ENCODE results near the gene EPHA1.

DNA sequence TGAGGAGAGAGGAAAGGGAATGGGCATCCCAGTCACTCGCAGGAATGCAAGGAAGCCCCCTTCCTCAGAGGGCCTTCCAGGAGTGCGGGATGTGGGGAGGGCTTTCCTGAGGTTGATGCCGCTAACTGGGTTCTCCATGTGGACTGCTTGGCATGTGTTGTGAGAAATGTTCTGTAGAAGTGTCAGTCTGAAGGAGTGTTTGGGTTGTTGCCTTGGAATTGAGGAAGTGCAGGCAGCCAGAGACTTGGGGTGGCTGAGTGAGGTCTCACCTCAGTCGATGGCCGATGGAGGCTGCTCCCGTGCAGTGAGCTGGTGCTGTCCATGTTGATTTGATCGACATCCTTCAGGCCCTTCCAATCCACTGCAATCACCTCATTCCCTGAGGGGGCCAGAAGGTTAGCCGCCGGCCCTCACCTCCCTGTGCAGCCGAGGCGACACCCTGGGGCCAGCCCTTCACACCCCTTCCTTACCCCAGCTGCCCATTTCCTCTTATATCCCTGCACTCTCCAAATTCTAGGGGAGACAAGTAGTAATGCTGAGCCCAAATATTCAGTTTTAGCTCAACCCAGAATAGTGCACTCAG lies 48.8 kb downstream of the EPHA1 start:
- no peak for TF ChIP-seq EZH2 (IDR thresholded peaks at IDR 0.05)
- TF ChIP-seq POLR2AphosphoS5 (IDR thresholded peaks at IDR 0.05; ENCODE audit: borderline replicate concordance, low read depth, low read length) = no peak
- TF ChIP-seq FOXP2 (optimal IDR thresholded peaks at IDR 0.05; ENCODE audit: control extremely low read depth, extremely low read length, insufficient read depth) = no peak
